HepG2 (cell line): ENCODE measurements around the gene RBPMS2. TPM values are rescaled to one million over a fixed set of nuclear protein-coding genes. Genes with fewer than 3 reads are reported as not detected.
A peak's percentile ranks its signal among the peaks of the same experiment; 100 is the strongest.

ENCODE experiments used
- CREM ChIP-seq, 2 experiments: sonication (generic) in 1 of 2; formaldehyde crosslinking in 1 of 2; IDR thresholded peaks; 2 replicates each; pipeline versions ENCODE4 v1.4.0 to v1.6.1; 2016 to 2020; ENCODE audit warnings: antibody characterized with exemption in 1 of 2, mild to moderate bottlenecking in 1 of 2, missing genetic modification reagents in 1 of 2
- DNMT1 ChIP-seq: sonication (generic); formaldehyde crosslinking; IDR thresholded peaks from 2 replicates; pipeline ENCODE4 v1.5.1; 2020; ENCODE audit warnings: mild to moderate bottlenecking, missing genetic modification reagents
- GTF3A ChIP-seq: sonication (generic); formaldehyde crosslinking; conservative IDR thresholded peaks from 2 replicates; pipeline ENCODE4 v1.4.0; 2020; ENCODE audit warnings: mild to moderate bottlenecking, missing genetic modification reagents
- HNRNPH1 ChIP-seq: fragments of 200-400 bp; formaldehyde crosslinking; optimal IDR thresholded peaks from 2 replicates; pipeline ENCODE3; 2017; ENCODE audit warnings: mild to moderate bottlenecking, low read depth, low read length
- KDM2A ChIP-seq: sonication (generic); formaldehyde crosslinking; IDR thresholded peaks from 2 replicates; pipeline ENCODE4 v1.4.0; 2020; ENCODE audit warnings: low read depth, missing genetic modification reagents, borderline replicate concordance
- RAD21 ChIP-seq: fragments of 450-650 bp; formaldehyde crosslinking; IDR thresholded peaks from 2 replicates; pipeline ENCODE4 v1.5.0; 2020; ENCODE audit warnings: mild to moderate bottlenecking
- RBM39 ChIP-seq: fragments of 200-400 bp; formaldehyde crosslinking; IDR thresholded peaks from one replicate; pipeline ENCODE4 v1.6.1; 2018; ENCODE audit warnings: antibody characterized with exemption, mild to moderate bottlenecking, low read depth, low read length; ENCODE audit not compliant: poor library complexity, severe bottlenecking
- SIN3B ChIP-seq: fragments of 150-350 bp; IDR thresholded peaks from 2 replicates; pipeline ENCODE4 v1.6.1; 2014; ENCODE audit warnings: low read length
- SOX13 ChIP-seq, 3 experiments: fragments of 450-650 bp in 1 of 3; sonication (generic) in 1 of 3; formaldehyde crosslinking in 1 of 3; IDR thresholded peaks in 2 of 3; conservative IDR thresholded peaks in 1 of 3; 2 replicates each; pipeline versions ENCODE4 v1.5.0 to v1.6.1; 2016 to 2020; ENCODE audit warnings: antibody characterized with exemption in 1 of 3, mild to moderate bottlenecking in 1 of 3, missing compliant biosample characterization in 1 of 3, missing genetic modification reagents in 1 of 3, moderate library complexity in 1 of 3
- STAG1 ChIP-seq: sonication (generic); formaldehyde crosslinking; IDR thresholded peaks from 2 replicates; pipeline ENCODE4 v1.4.0; 2020; ENCODE audit warnings: missing genetic modification reagents
- ZBTB3 ChIP-seq: sonication (generic); formaldehyde crosslinking; IDR thresholded peaks from 2 replicates; pipeline ENCODE4 v1.4.0; 2020; ENCODE audit warnings: low read depth, mild to moderate bottlenecking, moderate library complexity, missing genetic modification reagents, borderline replicate concordance
- ZNF20 ChIP-seq: sonication (generic); formaldehyde crosslinking; IDR thresholded peaks from 2 replicates; pipeline ENCODE4 v1.4.0; 2020; ENCODE audit warnings: mild to moderate bottlenecking, moderate library complexity, missing genetic modification reagents
- ZNF253 ChIP-seq: sonication (generic); formaldehyde crosslinking; IDR thresholded peaks from 2 replicates; pipeline ENCODE4 v1.8.0; 2022; ENCODE audit warnings: mild to moderate bottlenecking, missing genetic modification reagents, borderline replicate concordance
- ZNF564 ChIP-seq: sonication (generic); formaldehyde crosslinking; IDR thresholded peaks from 2 replicates; pipeline ENCODE4 v1.8.1; 2023; ENCODE audit warnings: mild to moderate bottlenecking, missing genetic modification reagents
- ZSCAN21 ChIP-seq: sonication (generic); formaldehyde crosslinking; IDR thresholded peaks from 2 replicates; pipeline ENCODE4 v1.8.0; 2022; ENCODE audit warnings: mild to moderate bottlenecking, missing genetic modification reagents, moderate library complexity, borderline replicate concordance
- polyA plus RNA-seq, 8 experiments: library from polyadenylated mRNA; depleted of rRNA in 3 of 8; stranded (reverse) in 7 of 8; unstranded in 1 of 8; fragments of >200 nt; fragmentation: Illumina TruSeq in 4 of 8; extraction: Trizol in 4 of 8; gene quantifications; 2 replicates each; pipeline versions ENCODE4 v1.2.1 to v1.2.3, GENCODE V29; 2011 to 2016; ENCODE audit warnings: low read depth in 4 of 8, missing spikeins in 1 of 8, mixed read lengths in 1 of 8; ENCODE audit not compliant: insufficient read depth in 1 of 8
- total RNA-seq, 5 experiments: library from RNA; depleted of rRNA; stranded (reverse); fragments of >200 nt; fragmentation: Illumina TruSeq; extraction: Trizol; gene quantifications; 2 replicates each; pipeline ENCODE4 v1.2.3, GENCODE V29; 2016; ENCODE audit warnings: low read depth in 1 of 5
- TF ChIP-seq, protein P1 (sequence below): IDR thresholded peaks from 2 replicates; pipeline ENCODE4 v1.4.0; 2020; ENCODE audit warnings: mild to moderate bottlenecking, missing genetic modification reagents
- TF ChIP-seq, protein P2 (sequence below): sonication (generic); formaldehyde crosslinking; IDR thresholded peaks from 2 replicates; pipeline ENCODE4 v1.4.0; 2020; ENCODE audit warnings: mild to moderate bottlenecking, missing genetic modification reagents
- TF ChIP-seq, protein P3 (sequence below): sonication (generic); formaldehyde crosslinking; IDR thresholded peaks from 2 replicates; pipeline ENCODE4 v1.4.0; 2020; ENCODE audit warnings: missing genetic modification reagents
- TF ChIP-seq, protein P4 (sequence below): sonication (generic); formaldehyde crosslinking; IDR thresholded peaks from 2 replicates; pipeline ENCODE4 v1.8.0; 2022; ENCODE audit warnings: low read depth, missing genetic modification reagents

Gene RBPMS2
- total and polyA plus RNA-seq, 2 of the 13 experiments (the other 11 are each of a cell fraction or from before 2014, with no cell fraction given) = 0.08 TPM; not detected in 1

DNA sequence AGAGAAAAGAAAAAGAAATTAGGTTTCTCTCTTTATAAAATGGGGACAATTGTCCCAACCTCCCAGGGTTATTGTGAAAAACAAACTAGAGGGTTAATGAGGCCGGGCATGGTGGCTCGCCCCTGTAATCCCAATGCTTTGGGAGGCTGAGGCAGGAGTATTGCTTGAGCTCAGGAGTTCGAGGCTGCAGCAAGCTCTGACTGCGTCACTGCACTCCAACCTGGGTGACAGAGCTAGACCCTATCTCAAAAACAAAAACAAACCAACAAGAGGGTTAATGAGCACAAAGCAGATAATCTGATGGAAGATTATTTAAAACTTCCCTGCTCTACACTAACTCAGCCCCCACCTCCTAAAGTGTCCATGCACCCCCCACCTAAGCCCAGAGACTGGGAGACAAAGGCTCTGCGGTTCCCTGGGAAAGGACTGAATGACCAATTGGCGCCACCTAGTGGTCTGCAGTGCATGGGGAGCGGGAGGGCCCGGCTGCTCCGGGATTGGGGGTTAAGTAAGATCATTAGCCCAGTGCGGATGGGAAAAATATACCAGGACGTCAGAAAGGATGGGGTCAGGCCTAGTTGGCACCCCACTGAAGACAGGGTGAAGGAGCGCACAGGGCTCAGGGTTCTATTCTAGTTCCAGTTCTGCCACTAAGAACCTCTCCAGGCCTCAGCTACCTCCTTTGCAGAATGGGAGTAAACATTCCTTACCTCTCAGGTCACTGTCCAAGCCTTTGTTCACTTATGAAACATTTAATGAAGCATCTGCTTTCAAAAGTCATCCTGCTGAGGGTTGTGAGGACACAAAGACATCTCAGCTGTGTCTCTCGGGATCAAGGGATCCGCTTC, 34.5 kb upstream of the RBPMS2 start (continued):
- TF ChIP-seq, protein P1, sequence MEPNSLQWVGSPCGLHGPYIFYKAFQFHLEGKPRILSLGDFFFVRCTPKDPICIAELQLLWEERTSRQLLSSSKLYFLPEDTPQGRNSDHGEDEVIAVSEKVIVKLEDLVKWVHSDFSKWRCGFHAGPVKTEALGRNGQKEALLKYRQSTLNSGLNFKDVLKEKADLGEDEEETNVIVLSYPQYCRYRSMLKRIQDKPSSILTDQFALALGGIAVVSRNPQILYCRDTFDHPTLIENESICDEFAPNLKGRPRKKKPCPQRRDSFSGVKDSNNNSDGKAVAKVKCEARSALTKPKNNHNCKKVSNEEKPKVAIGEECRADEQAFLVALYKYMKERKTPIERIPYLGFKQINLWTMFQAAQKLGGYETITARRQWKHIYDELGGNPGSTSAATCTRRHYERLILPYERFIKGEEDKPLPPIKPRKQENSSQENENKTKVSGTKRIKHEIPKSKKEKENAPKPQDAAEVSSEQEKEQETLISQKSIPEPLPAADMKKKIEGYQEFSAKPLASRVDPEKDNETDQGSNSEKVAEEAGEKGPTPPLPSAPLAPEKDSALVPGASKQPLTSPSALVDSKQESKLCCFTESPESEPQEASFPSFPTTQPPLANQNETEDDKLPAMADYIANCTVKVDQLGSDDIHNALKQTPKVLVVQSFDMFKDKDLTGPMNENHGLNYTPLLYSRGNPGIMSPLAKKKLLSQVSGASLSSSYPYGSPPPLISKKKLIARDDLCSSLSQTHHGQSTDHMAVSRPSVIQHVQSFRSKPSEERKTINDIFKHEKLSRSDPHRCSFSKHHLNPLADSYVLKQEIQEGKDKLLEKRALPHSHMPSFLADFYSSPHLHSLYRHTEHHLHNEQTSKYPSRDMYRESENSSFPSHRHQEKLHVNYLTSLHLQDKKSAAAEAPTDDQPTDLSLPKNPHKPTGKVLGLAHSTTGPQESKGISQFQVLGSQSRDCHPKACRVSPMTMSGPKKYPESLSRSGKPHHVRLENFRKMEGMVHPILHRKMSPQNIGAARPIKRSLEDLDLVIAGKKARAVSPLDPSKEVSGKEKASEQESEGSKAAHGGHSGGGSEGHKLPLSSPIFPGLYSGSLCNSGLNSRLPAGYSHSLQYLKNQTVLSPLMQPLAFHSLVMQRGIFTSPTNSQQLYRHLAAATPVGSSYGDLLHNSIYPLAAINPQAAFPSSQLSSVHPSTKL (CRISPR knock-in tag) = no peak
- no peak for TF ChIP-seq CREM (IDR thresholded peaks at IDR 0.05)
- TF ChIP-seq CREM (CRISPR knock-in tag; IDR thresholded peaks at IDR 0.05) = no peak
- TF ChIP-seq ZNF253 (CRISPR knock-in tag) = no peak
- TF ChIP-seq HNRNPH1 = no peak
- TF ChIP-seq RAD21 (CRISPR knock-in tag) = peak; percentile 83
- peak; percentile 85 for TF ChIP-seq STAG1 (CRISPR knock-in tag)
- TF ChIP-seq KDM2A (CRISPR knock-in tag) = peak; percentile 58; the same call in 1 of the 2 replicates
- TF ChIP-seq SOX13 (IDR thresholded peaks at IDR 0.05) = no peak
- TF ChIP-seq SOX13 (CRISPR knock-in tag; conservative IDR thresholded peaks at IDR 0.05 in 1 of 2, IDR thresholded peaks at IDR 0.05 in 1 of 2) = no peak
- no peak for TF ChIP-seq ZSCAN21 (CRISPR knock-in tag)
- no peak for TF ChIP-seq SIN3B
- TF ChIP-seq, protein P2, sequence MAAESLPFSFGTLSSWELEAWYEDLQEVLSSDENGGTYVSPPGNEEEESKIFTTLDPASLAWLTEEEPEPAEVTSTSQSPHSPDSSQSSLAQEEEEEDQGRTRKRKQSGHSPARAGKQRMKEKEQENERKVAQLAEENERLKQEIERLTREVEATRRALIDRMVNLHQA (CRISPR knock-in tag) = no peak
- no peak for TF ChIP-seq GTF3A (CRISPR knock-in tag)
- no peak for TF ChIP-seq ZBTB3 (CRISPR knock-in tag)
- TF ChIP-seq RBM39 = no peak
- no peak for TF ChIP-seq ZNF20 (CRISPR knock-in tag)
- TF ChIP-seq DNMT1 (CRISPR knock-in tag) = no peak
- TF ChIP-seq, protein P3, sequence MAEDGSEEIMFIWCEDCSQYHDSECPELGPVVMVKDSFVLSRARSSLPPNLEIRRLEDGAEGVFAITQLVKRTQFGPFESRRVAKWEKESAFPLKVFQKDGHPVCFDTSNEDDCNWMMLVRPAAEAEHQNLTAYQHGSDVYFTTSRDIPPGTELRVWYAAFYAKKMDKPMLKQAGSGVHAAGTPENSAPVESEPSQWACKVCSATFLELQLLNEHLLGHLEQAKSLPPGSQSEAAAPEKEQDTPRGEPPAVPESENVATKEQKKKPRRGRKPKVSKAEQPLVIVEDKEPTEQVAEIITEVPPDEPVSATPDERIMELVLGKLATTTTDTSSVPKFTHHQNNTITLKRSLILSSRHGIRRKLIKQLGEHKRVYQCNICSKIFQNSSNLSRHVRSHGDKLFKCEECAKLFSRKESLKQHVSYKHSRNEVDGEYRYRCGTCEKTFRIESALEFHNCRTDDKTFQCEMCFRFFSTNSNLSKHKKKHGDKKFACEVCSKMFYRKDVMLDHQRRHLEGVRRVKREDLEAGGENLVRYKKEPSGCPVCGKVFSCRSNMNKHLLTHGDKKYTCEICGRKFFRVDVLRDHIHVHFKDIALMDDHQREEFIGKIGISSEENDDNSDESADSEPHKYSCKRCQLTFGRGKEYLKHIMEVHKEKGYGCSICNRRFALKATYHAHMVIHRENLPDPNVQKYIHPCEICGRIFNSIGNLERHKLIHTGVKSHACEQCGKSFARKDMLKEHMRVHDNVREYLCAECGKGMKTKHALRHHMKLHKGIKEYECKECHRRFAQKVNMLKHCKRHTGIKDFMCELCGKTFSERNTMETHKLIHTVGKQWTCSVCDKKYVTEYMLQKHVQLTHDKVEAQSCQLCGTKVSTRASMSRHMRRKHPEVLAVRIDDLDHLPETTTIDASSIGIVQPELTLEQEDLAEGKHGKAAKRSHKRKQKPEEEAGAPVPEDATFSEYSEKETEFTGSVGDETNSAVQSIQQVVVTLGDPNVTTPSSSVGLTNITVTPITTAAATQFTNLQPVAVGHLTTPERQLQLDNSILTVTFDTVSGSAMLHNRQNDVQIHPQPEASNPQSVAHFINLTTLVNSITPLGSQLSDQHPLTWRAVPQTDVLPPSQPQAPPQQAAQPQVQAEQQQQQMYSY (CRISPR knock-in tag) = no peak
- TF ChIP-seq, protein P4, sequence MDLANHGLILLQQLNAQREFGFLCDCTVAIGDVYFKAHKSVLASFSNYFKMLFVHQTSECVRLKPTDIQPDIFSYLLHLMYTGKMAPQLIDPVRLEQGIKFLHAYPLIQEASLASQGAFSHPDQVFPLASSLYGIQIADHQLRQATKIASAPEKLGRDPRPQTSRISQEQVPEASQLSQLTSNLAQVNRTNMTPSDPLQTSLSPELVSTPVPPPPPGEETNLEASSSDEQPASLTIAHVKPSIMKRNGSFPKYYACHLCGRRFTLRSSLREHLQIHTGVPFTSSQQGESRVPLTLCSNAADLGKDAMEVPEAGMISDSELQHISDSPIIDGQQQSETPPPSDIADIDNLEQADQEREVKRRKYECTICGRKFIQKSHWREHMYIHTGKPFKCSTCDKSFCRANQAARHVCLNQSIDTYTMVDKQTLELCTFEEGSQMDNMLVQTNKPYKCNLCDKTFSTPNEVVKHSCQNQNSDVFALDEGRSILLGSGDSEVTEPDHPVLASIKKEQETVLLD = no peak
- no peak for TF ChIP-seq ZNF564 (CRISPR knock-in tag)
